ENCODE measurements around the gene PRKCE. TPM values are rescaled to one million over a fixed set of nuclear protein-coding genes. Genes with fewer than 3 reads are reported as not detected.
A peak's percentile ranks its signal among the peaks of the same experiment; 100 is the strongest.
"Not testable (repeated sequence)": the region's sequence is repeated elsewhere in the genome, so short reads cannot be mapped to it uniquely, and the experiment has no call there.

Gene PRKCE
- total RNA-seq, 5 donors from 2014 or later (not counting 1 experiment from before 2014, with no cell fraction given): 16.5 to 29.8 (median 23.4) TPM

GRCh38 chr2:45852450-45853150 lies 201.1 kb downstream of the PRKCE start:
- POLR2A ChIA-PET: no interaction called here
- H3K9me3 ChIP-seq: no peaks in the 10 kb centered on the region
- Mint-ChIP-seq H3K4me1 (peaks cover 5 to 11% (median 11%) of the 10 kb centered on the region in 3 donors), H3K9me3 (peaks cover 0 to 4% (median 0%) of the 10 kb centered on the region in 3 donors), H3K27ac (no peak overlapping the region), H3K4me3 (no peak overlapping the region), H3K27me3 (no peaks in the 10 kb centered on the region), H3K36me3 (peaks cover 6% of the 10 kb centered on the region)
- WGBS (ENCODE audit: insufficient coverage): 90% methylated on average over 2 of the region's 6 CpGs
- H3K36me3 ChIP-seq (ENCODE audit: control insufficient read depth in 2 of 2, extremely low read depth in 1 of 2, insufficient read depth in 1 of 2, low read length in 1 of 2): no peaks in the 10 kb centered on the region
- no peaks in the 10 kb centered on the region for H3K27me3 ChIP-seq (replicated peaks in 1 of 2; ENCODE audit: control insufficient read depth in 2 of 2, extremely low read depth in 1 of 2, insufficient read depth in 2 of 2, low read length in 1 of 2)
- no peak overlapping the region for H3K27ac ChIP-seq (ENCODE audit: low read length)
- CTCF ChIA-PET: no interaction called here
- H3K4me3 ChIP-seq (ENCODE audit: control insufficient read depth in 1 of 2, extremely low read depth in 1 of 2, low read length in 1 of 2): no peak overlapping the region
- DNase-seq (no peak), ATAC-seq (replicated peaks in 1 of 4) (no peak)
- no peaks in the 10 kb centered on the region for H3K4me1 ChIP-seq (ENCODE audit: control insufficient read depth in 1 of 2, extremely low read depth in 1 of 2, insufficient read depth in 2 of 2, low read length in 2 of 2)

GRCh38 chr2:45855374-45855773 lies 203.9 kb downstream of the PRKCE start:
- H3K4me3 Mint-ChIP-seq: no peak overlapping the region
- peaks cover 2% of the 10 kb centered on the region for H3K36me3 Mint-ChIP-seq
- ChIA-PET CTCF (interaction anchor here in 1 of 2 donors (0.6 kb wide), 1 partner anchor 25 kb away, joined by 4 read pairs; no protein-coding TSS in a partner anchor), POLR2A (no interaction called here)
- peaks cover 22 to 33% (median 26%) of the 10 kb centered on the region in 3 donors for H3K4me1 Mint-ChIP-seq
- Histone ChIP-seq H3K27ac (ENCODE audit: low read length) (no peak overlapping the region), H3K27me3 (replicated peaks in 1 of 2; ENCODE audit: control insufficient read depth in 2 of 2, extremely low read depth in 1 of 2, insufficient read depth in 2 of 2, low read length in 1 of 2) (no peaks in the 10 kb centered on the region), H3K36me3 (ENCODE audit: control insufficient read depth in 2 of 2, extremely low read depth in 1 of 2, insufficient read depth in 1 of 2, low read length in 1 of 2) (no peaks in the 10 kb centered on the region), H3K4me1 (ENCODE audit: control insufficient read depth in 1 of 2, extremely low read depth in 1 of 2, insufficient read depth in 2 of 2, low read length in 2 of 2) (peaks cover 9% of the 10 kb centered on the region in 2 experiments), H3K9me3 (no peaks in the 10 kb centered on the region), H3K4me3 (ENCODE audit: control insufficient read depth in 1 of 2, extremely low read depth in 1 of 2, low read length in 1 of 2) (no peak overlapping the region)
- H3K27ac Mint-ChIP-seq: no peak overlapping the region
- ATAC-seq (replicated peaks in 1 of 4) (no peak), DNase-seq (no peak)
- H3K27me3 Mint-ChIP-seq: no peaks in the 10 kb centered on the region
- no peaks in the 10 kb centered on the region for H3K9me3 Mint-ChIP-seq
- WGBS (ENCODE audit: insufficient coverage): 74% methylated on average over 3 of the region's 3 CpGs

- Histone ChIP-seq H3K9me3 (no peaks in the 10 kb centered on the region), H3K4me3 (ENCODE audit: control insufficient read depth in 1 of 2, extremely low read depth in 1 of 2, low read length in 1 of 2) (no peak overlapping the region), H3K4me1 (ENCODE audit: control insufficient read depth in 1 of 2, extremely low read depth in 1 of 2, insufficient read depth in 2 of 2, low read length in 2 of 2) (peaks cover 13 to 16% of the 10 kb centered on the region in 2 experiments), H3K36me3 (ENCODE audit: control insufficient read depth in 2 of 2, extremely low read depth in 1 of 2, insufficient read depth in 1 of 2, low read length in 1 of 2) (no peaks in the 10 kb centered on the region), H3K27ac (ENCODE audit: low read length) (no peak overlapping the region), H3K27me3 (replicated peaks in 1 of 2; ENCODE audit: control insufficient read depth in 2 of 2, extremely low read depth in 1 of 2, insufficient read depth in 2 of 2, low read length in 1 of 2) (no peaks in the 10 kb centered on the region)
- H3K27ac Mint-ChIP-seq: peak overlapping the region in 1 of 2 donors; percentile 1
- peaks cover 30 to 41% (median 36%) of the 10 kb centered on the region in 3 donors for H3K4me1 Mint-ChIP-seq
- no peaks in the 10 kb centered on the region for H3K9me3 Mint-ChIP-seq
- no peak for ATAC-seq (replicated peaks in 1 of 4)
- DNase-seq: no peak
- ChIA-PET CTCF (interaction anchor here in 1 of 2 donors (0.6 kb wide), 1 partner anchor 9 kb away, joined by 4 read pairs; no protein-coding TSS in a partner anchor), POLR2A (interaction anchor here in 1 of 2 donors (0.6 kb wide), 1 partner anchor 204 kb away, joined by 3 read pairs; no protein-coding TSS in a partner anchor)
- no peaks in the 10 kb centered on the region for H3K36me3 Mint-ChIP-seq
- WGBS (ENCODE audit: insufficient coverage): 76% methylated on average over 4 of the region's 9 CpGs
- no peaks in the 10 kb centered on the region for H3K27me3 Mint-ChIP-seq
- no peak overlapping the region for H3K4me3 Mint-ChIP-seq
Measured at GRCh38 chr2:45856391-45857274, 205.2 kb downstream of the PRKCE start.

GRCh38 chr2:45857275-45857609 lies 205.8 kb downstream of the PRKCE start:
- ATAC-seq (replicated peaks in 1 of 4) (no peak), DNase-seq (no peak)
- no peaks in the 10 kb centered on the region for H3K36me3 ChIP-seq (ENCODE audit: control insufficient read depth in 2 of 2, extremely low read depth in 1 of 2, insufficient read depth in 1 of 2, low read length in 1 of 2)
- no peak overlapping the region for H3K27ac ChIP-seq (ENCODE audit: low read length)
- no peak overlapping the region for H3K4me3 Mint-ChIP-seq
- ChIA-PET CTCF (interaction anchor here in 1 of 2 donors (0.6 kb wide), 1 partner anchor 9 kb away, joined by 4 read pairs; no protein-coding TSS in a partner anchor), POLR2A (interaction anchor here in 1 of 2 donors (0.6 kb wide), 1 partner anchor 204 kb away, joined by 3 read pairs; no protein-coding TSS in a partner anchor)
- H3K36me3 Mint-ChIP-seq: no peaks in the 10 kb centered on the region
- 100% methylated on average over 1 of the region's 4 CpGs for WGBS (ENCODE audit: insufficient coverage)
- no peaks in the 10 kb centered on the region for H3K27me3 ChIP-seq (replicated peaks in 1 of 2; ENCODE audit: control insufficient read depth in 2 of 2, extremely low read depth in 1 of 2, insufficient read depth in 2 of 2, low read length in 1 of 2)
- no peaks in the 10 kb centered on the region for H3K27me3 Mint-ChIP-seq
- H3K4me1 ChIP-seq (ENCODE audit: control insufficient read depth in 1 of 2, extremely low read depth in 1 of 2, insufficient read depth in 2 of 2, low read length in 2 of 2): peaks cover 13 to 16% of the 10 kb centered on the region in 2 experiments
- H3K27ac Mint-ChIP-seq: no peak overlapping the region
- H3K9me3 Mint-ChIP-seq: no peaks in the 10 kb centered on the region
- H3K4me1 Mint-ChIP-seq: peaks cover 34 to 45% (median 39%) of the 10 kb centered on the region in 3 donors
- no peaks in the 10 kb centered on the region for H3K9me3 ChIP-seq
- no peak overlapping the region for H3K4me3 ChIP-seq (ENCODE audit: control insufficient read depth in 1 of 2, extremely low read depth in 1 of 2, low read length in 1 of 2)

- DNase-seq (peak in 3 of 35 experiments; percentile 1 to 30 (median 6)), ATAC-seq (replicated peaks in 1 of 4) (peak in 1 of 4 experiments; percentile 59)
- no peaks in the 10 kb centered on the region for H3K36me3 Mint-ChIP-seq
- H3K4me3 Mint-ChIP-seq: peak overlapping the region in 1 of 3 donors; percentile 17
- Histone ChIP-seq H3K36me3 (ENCODE audit: control insufficient read depth in 2 of 2, extremely low read depth in 1 of 2, insufficient read depth in 1 of 2, low read length in 1 of 2) (no peaks in the 10 kb centered on the region), H3K4me3 (ENCODE audit: control insufficient read depth in 1 of 2, extremely low read depth in 1 of 2, low read length in 1 of 2) (no peak overlapping the region), H3K4me1 (ENCODE audit: control insufficient read depth in 1 of 2, extremely low read depth in 1 of 2, insufficient read depth in 2 of 2, low read length in 2 of 2) (peaks cover 18 to 21% of the 10 kb centered on the region in 2 experiments), H3K9me3 (no peaks in the 10 kb centered on the region), H3K27me3 (replicated peaks in 1 of 2; ENCODE audit: control insufficient read depth in 2 of 2, extremely low read depth in 1 of 2, insufficient read depth in 2 of 2, low read length in 1 of 2) (no peaks in the 10 kb centered on the region), H3K27ac (ENCODE audit: low read length) (no peak overlapping the region)
- ChIA-PET POLR2A (no interaction called here), CTCF (no interaction called here)
- 67% methylated on average over 9 of the region's 11 CpGs for WGBS (ENCODE audit: insufficient coverage)
- peaks cover 41 to 52% (median 43%) of the 10 kb centered on the region in 3 donors for H3K4me1 Mint-ChIP-seq
- no peaks in the 10 kb centered on the region for H3K27me3 Mint-ChIP-seq
- H3K9me3 Mint-ChIP-seq: no peaks in the 10 kb centered on the region
- peak overlapping the region; percentile 34 to 76 for H3K27ac Mint-ChIP-seq
Measured at GRCh38 chr2:45857867-45858520, 206.5 kb downstream of the PRKCE start.

GRCh38 chr2:45858872-45859271 lies 207.4 kb downstream of the PRKCE start:
- H3K9me3 Mint-ChIP-seq: not testable (repeated sequence)
- peak overlapping the region in 1 of 2 donors; percentile 17 for H3K27ac Mint-ChIP-seq

More at GRCh38 chr2:45858872-45859271, 207.4 kb downstream of the PRKCE start:
- H3K36me3 ChIP-seq (ENCODE audit: control insufficient read depth in 2 of 2, extremely low read depth in 1 of 2, insufficient read depth in 1 of 2, low read length in 1 of 2); CTCF ChIA-PET; H3K27ac ChIP-seq (ENCODE audit: low read length); H3K36me3 Mint-ChIP-seq; H3K9me3 ChIP-seq; H3K4me3 ChIP-seq (ENCODE audit: control insufficient read depth in 1 of 2, extremely low read depth in 1 of 2, low read length in 1 of 2); POLR2A ChIA-PET; ATAC-seq (replicated peaks in 1 of 4); H3K27me3 ChIP-seq (replicated peaks in 1 of 2; ENCODE audit: control insufficient read depth in 2 of 2, extremely low read depth in 1 of 2, insufficient read depth in 2 of 2, low read length in 1 of 2); H3K4me3 Mint-ChIP-seq; DNase-seq; H3K27me3 Mint-ChIP-seq: not testable (repeated sequence)
- no CpG with 5 or more reads among the region's 5 CpGs for whole genome bisulfite sequencing (ENCODE audit: insufficient coverage)
- H3K4me1 ChIP-seq (ENCODE audit: control insufficient read depth in 1 of 2, extremely low read depth in 1 of 2, insufficient read depth in 2 of 2, low read length in 2 of 2): peaks cover 18 to 21% of the 10 kb centered on the region in 2 experiments
- H3K4me1 Mint-ChIP-seq: peaks cover 41 to 59% (median 43%) of the 10 kb centered on the region in 3 donors
